HFFc6 (cell line): Measurements from ENCODE around the gene PBX1. TPM values are rescaled to one million over a fixed set of nuclear protein-coding genes. Genes with fewer than 3 reads are reported as not detected.

Experiments
- DNase-seq: peaks from one replicate; pipeline ENCODE4 v3.0.0-alpha.2; 2018
- H3K27ac Mint-ChIP-seq: 2 replicates; pipeline ENCODE4 v1.8.0; 2020; ENCODE audit warnings: mild to moderate bottlenecking, mixed read lengths
- H3K27me3 Mint-ChIP-seq: 2 replicates; pipeline ENCODE4 v1.8.0; 2021; ENCODE audit warnings: mild to moderate bottlenecking, moderate library complexity, mixed read lengths; ENCODE audit not compliant: insufficient read depth
- H3K36me3 Mint-ChIP-seq: 2 replicates; pipeline ENCODE4 v1.8.0; 2021; ENCODE audit warnings: low read depth, mixed read lengths
- H3K4me1 Mint-ChIP-seq: 2 replicates; pipeline ENCODE4 v1.8.0; 2020; ENCODE audit warnings: low read depth, mixed read lengths
- H3K4me3 Mint-ChIP-seq: 2 replicates; pipeline ENCODE4 v1.8.0; 2020; ENCODE audit warnings: mild to moderate bottlenecking, moderate library complexity, mixed read lengths
- H3K9me3 Mint-ChIP-seq: 2 replicates; pipeline ENCODE4 v1.8.0; 2020; ENCODE audit warnings: mild to moderate bottlenecking, mixed read lengths
- total RNA-seq, 6 experiments: library from RNA; stranded (reverse); fragmentation: NEBNext Ultra II Directional; extraction: Animal tissue kit (Norgen Biotek cat#: 25700); gene quantifications; 2 replicates in 1 of 6; 3 replicates in 5 of 6; pipeline ENCODE4 v1.2.3, GENCODE V29; 2021
- TF ChIP-seq, protein P1 (sequence below): fragments of 200-600 bp; sonication (generic); IDR thresholded peaks from 2 replicates; pipeline ENCODE4 v1.5.0; 2021; ENCODE audit warnings: antibody characterized with exemption, mild to moderate bottlenecking

PBX1 gene
- total RNA-seq, 6 experiments from 2014 or later: 35.4 to 42.3 (median 39.1) TPM

DNA sequence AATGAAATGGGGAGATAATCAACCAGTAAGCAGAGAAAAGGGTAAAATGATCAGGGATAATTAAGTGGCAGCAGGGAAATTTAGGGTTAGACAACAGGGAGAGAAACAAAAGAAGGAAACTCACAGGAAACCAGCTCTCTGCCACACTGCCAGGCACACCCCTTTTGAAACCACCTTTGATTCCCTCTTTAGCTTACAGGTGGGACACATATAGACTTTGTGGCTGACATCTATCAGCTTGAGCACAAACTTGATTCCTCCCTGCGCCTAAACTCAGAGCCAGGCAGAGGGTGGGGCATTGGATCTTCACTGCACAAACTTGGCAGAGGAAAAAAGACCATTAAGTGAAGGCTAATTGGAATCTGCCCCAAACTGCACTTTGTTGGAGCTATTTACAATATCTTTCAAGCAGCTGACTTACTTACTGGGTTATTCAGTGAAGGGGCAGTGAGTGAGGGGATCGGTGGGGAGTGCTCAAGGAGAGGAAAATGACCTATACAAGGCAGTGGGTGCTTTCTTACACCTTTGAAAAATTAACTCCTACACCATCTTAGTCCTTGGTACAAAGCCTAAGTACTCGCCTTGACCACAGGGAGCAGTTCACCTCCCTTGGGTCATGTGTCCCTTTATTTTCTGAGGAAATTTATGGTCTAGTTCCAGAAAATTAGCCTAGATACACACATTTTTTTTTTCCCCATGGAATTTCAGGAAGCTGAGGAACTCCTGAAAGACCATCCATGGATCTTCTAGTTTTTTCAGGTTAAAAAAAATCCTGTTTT lies 60.2 kb downstream of the PBX1 start:
- DNase-seq: no peak
- TF ChIP-seq, protein P1, sequence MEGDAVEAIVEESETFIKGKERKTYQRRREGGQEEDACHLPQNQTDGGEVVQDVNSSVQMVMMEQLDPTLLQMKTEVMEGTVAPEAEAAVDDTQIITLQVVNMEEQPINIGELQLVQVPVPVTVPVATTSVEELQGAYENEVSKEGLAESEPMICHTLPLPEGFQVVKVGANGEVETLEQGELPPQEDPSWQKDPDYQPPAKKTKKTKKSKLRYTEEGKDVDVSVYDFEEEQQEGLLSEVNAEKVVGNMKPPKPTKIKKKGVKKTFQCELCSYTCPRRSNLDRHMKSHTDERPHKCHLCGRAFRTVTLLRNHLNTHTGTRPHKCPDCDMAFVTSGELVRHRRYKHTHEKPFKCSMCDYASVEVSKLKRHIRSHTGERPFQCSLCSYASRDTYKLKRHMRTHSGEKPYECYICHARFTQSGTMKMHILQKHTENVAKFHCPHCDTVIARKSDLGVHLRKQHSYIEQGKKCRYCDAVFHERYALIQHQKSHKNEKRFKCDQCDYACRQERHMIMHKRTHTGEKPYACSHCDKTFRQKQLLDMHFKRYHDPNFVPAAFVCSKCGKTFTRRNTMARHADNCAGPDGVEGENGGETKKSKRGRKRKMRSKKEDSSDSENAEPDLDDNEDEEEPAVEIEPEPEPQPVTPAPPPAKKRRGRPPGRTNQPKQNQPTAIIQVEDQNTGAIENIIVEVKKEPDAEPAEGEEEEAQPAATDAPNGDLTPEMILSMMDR: no peak; the same call in 1 of the 2 replicates
- H3K36me3 Mint-ChIP-seq: no peaks in the 10 kb centered on the region
- H3K27me3 Mint-ChIP-seq: no peaks in the 10 kb centered on the region; the same call in 1 of the 2 replicates
- H3K27ac Mint-ChIP-seq: no peak overlapping the region
- no peak overlapping the region for H3K4me3 Mint-ChIP-seq
- peaks cover 25% of the 10 kb centered on the region for H3K4me1 Mint-ChIP-seq
- no peaks in the 10 kb centered on the region for H3K9me3 Mint-ChIP-seq

DNA sequence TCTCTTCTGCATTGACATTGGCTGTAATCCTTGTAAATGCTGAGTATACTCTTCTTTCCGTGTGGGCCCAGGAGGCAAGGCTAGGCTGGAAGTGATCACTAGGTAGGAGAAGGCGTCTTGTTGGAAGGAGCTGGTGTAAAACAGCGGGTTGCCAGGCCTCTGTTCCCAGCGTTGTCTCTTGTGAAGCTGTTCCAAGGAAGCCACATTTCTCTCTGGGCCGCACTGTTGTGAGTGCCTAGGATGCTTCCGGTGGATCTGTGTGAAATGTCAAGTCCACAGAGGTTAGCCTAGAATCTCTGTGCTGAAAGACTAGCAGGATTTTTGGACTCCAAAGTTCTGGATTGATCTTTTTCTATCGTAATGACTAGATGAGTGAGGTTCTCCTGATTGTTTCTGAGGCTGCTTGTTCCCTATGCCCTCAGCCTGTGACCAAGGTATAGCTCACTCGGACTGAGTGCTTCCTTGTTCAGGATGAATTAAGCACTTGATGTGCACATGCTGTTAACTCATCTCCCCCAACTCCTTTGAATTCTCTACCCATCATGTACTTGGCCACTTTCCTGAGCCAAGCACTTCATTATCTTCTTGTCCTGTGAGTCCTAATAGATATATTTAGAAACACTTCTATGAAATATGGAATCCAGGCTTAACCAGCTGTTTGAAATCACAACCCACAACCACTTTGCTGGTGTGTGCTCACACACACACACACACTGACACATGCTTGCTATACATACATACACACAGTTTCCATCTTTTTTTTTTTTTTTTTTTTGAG lies 63.3 kb downstream of the PBX1 start:
- no peaks in the 10 kb centered on the region; the same call in 1 of the 2 replicates for H3K27me3 Mint-ChIP-seq
- no peaks in the 10 kb centered on the region for H3K9me3 Mint-ChIP-seq
- peaks cover 39% of the 10 kb centered on the region for H3K4me1 Mint-ChIP-seq
- no peak overlapping the region for H3K4me3 Mint-ChIP-seq
- H3K36me3 Mint-ChIP-seq: no peaks in the 10 kb centered on the region
- DNase-seq: no peak
- TF ChIP-seq, protein P1: no peak
- no peak overlapping the region for H3K27ac Mint-ChIP-seq

DNA sequence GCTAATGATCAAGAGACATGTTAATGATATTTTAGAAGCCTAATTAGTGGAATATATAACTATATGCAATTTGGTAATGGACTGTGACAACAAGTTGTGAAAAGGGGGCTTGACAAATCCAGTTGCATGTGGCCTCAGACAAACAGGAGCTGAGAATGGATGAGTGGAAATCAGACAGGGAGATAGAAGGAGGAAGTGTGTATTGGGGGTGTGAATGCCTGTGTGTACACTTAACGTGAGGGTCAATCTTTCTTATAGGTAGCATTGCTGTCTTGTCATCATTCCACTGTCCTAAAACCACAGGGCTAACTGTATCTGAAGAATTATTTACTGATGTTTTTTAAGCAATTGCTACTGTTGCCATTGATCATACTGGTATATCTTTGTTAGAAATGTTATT lies 64.8 kb downstream of the PBX1 start:
- Mint-ChIP-seq H3K36me3 (peaks cover 3% of the 10 kb centered on the region), H3K9me3 (no peaks in the 10 kb centered on the region), H3K4me3 (no peak overlapping the region), H3K4me1 (peaks cover 39% of the 10 kb centered on the region), H3K27ac (no peak overlapping the region; the same call in 1 of the 2 replicates), H3K27me3 (no peaks in the 10 kb centered on the region; the same call in 1 of the 2 replicates)
- DNase-seq: no peak
- TF ChIP-seq, protein P1: no peak

DNA sequence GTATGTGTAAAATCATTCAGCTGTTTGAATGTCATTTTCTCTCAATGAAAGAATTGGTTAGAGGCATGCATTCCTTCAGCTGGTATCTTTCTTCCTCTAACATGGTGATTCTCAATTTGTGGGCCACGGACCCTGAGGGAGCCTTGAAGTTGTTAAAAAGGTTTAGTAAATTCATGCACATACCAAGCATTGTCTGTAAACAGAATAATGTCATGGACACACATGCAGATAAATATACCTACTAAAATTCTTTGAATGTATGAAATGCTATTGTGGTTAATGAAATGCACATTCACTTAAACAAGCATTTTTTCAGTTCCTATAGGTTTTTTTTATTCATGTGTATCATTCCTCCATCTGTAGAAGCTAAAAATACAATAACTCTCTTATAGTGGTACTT lies 65.4 kb downstream of the PBX1 start:
- H3K36me3 Mint-ChIP-seq: peaks cover 8% of the 10 kb centered on the region
- H3K4me3 Mint-ChIP-seq: no peak overlapping the region
- no peaks in the 10 kb centered on the region; the same call in 1 of the 2 replicates for H3K27me3 Mint-ChIP-seq
- H3K9me3 Mint-ChIP-seq: no peaks in the 10 kb centered on the region
- peaks cover 39% of the 10 kb centered on the region for H3K4me1 Mint-ChIP-seq
- TF ChIP-seq, protein P1: no peak
- DNase-seq: no peak
- H3K27ac Mint-ChIP-seq: no peak overlapping the region

DNA sequence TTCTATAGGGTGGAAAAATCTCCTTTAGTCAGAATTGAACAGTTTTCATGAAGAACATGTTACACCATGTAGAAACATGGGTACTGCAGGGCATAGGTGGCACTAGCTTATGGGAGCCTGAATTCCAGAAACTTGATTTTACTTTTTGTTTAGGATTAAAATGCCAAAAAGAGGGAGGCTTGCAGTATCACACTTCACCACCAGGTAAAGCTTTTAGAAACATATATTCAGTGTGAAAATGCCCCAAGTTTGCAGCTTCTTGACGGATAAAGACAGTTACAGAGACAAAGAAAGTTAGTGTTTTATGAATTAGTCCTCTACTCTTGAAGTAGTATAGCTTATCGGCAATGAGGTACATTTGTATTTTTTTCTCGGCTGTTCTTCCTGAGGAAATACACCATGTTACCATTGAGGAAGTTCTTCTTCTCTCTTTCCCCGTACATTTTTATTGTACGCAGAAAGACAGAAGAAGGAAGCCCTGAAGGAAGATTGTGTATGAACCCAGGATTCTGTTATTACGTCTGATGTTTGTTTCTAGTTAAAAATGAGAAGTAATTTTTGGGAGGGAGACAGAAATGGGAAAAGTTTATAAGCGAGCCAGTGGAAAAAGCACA lies 66.1 kb downstream of the PBX1 start:
- peak overlapping the region; percentile 63 for H3K4me3 Mint-ChIP-seq
- no peak for DNase-seq
- TF ChIP-seq, protein P1: peak; percentile 82
- peaks cover 40% of the 10 kb centered on the region for H3K4me1 Mint-ChIP-seq
- peak overlapping the region; percentile 29; the same call in 1 of the 2 replicates for H3K27ac Mint-ChIP-seq
- peaks cover 8% of the 10 kb centered on the region for H3K36me3 Mint-ChIP-seq
- no peaks in the 10 kb centered on the region for H3K9me3 Mint-ChIP-seq
- no peaks in the 10 kb centered on the region; the same call in 1 of the 2 replicates for H3K27me3 Mint-ChIP-seq
